ENCODE data around the gene LCOR.
"Not testable (repeated sequence)": the region's sequence is repeated elsewhere in the genome, so short reads cannot be mapped to it uniquely, and the experiment has no call there.

The LCOR gene

GRCh38 chr10:96922978-96923948, 91.2 kb downstream of the LCOR start:
- no peak for TF ChIP-seq CTCF (IDR thresholded peaks at IDR 0.05; ENCODE audit: low read depth, low read length, missing control alignments)
- H3K4me3 ChIP-seq (ENCODE audit: low read depth, low read length): no peak overlapping the region
- in situ Hi-C loops (cut with HindIII; ENCODE audit: low sequenced_read_pairs): no loop called here
- no peak for DNase-seq (ENCODE audit: low read depth)

- DNase-seq (ENCODE audit: low read depth): no peak
- in situ Hi-C loops (cut with HindIII; ENCODE audit: low sequenced_read_pairs): no loop called here
- TF ChIP-seq CTCF (IDR thresholded peaks at IDR 0.05; ENCODE audit: low read depth, low read length, missing control alignments): no peak
- no peak overlapping the region for H3K4me3 ChIP-seq (ENCODE audit: low read depth, low read length)
These were observed 92.8 kb downstream of the LCOR start for GRCh38 chr10:96924861-96925260.

- no peak for TF ChIP-seq CTCF (IDR thresholded peaks at IDR 0.05; ENCODE audit: low read depth, low read length, missing control alignments)
- in situ Hi-C loops (cut with HindIII; ENCODE audit: low sequenced_read_pairs): no loop called here
These were observed 98.4 kb downstream of the LCOR start for GRCh38 chr10:96930469-96930868.

GRCh38 chr10:96935148-96935547, 103.0 kb downstream of the LCOR start:
- no peak for TF ChIP-seq CTCF (IDR thresholded peaks at IDR 0.05; ENCODE audit: low read depth, low read length, missing control alignments)
- in situ Hi-C loops (cut with HindIII; ENCODE audit: low sequenced_read_pairs): no loop called here
- no peak for DNase-seq (ENCODE audit: low read depth)
- no peak overlapping the region for H3K4me3 ChIP-seq (ENCODE audit: low read depth, low read length)

More at GRCh38 chr10:96930469-96930868, 98.4 kb downstream of the LCOR start:
- no peak overlapping the region for H3K4me3 ChIP-seq (ENCODE audit: low read depth, low read length)
- no peak for DNase-seq (ENCODE audit: low read depth)

- no peak for TF ChIP-seq CTCF (IDR thresholded peaks at IDR 0.05; ENCODE audit: low read depth, low read length, missing control alignments)
- no peak for DNase-seq (ENCODE audit: low read depth)
- in situ Hi-C loops (cut with HindIII; ENCODE audit: low sequenced_read_pairs): no loop called here
- H3K4me3 ChIP-seq (ENCODE audit: low read depth, low read length): no peak overlapping the region
These were observed 103.7 kb downstream of the LCOR start for GRCh38 chr10:96935810-96936209.

- in situ Hi-C loops (cut with HindIII; ENCODE audit: low sequenced_read_pairs); DNase-seq (ENCODE audit: low read depth); H3K4me3 ChIP-seq (ENCODE audit: low read depth, low read length): not testable (repeated sequence)
These were observed 111.1 kb downstream of the LCOR start for GRCh38 chr10:96943161-96943560.

GRCh38 chr10:96947036-96947435, 114.9 kb downstream of the LCOR start:
- H3K4me3 ChIP-seq (ENCODE audit: low read depth, low read length): no peak overlapping the region
- in situ Hi-C loops (cut with HindIII; ENCODE audit: low sequenced_read_pairs): no loop called here
- DNase-seq (ENCODE audit: low read depth): no peak
- no peak for TF ChIP-seq CTCF (IDR thresholded peaks at IDR 0.05; ENCODE audit: low read depth, low read length, missing control alignments)

All from astrocyte of the cerebellum (primary cell).